ENCODE measurements around the gene TEDC1. TPM values are rescaled to one million over a fixed set of nuclear protein-coding genes. Genes with fewer than 3 reads are reported as not detected.
"Not testable (repeated sequence)": the region's sequence is repeated elsewhere in the genome, so short reads cannot be mapped to it uniquely, and the experiment has no call there.

The TEDC1 gene
- total RNA-seq, 1 experiment from 2014 or later: 30.3 TPM

GRCh38 chr14:105547072-105547471 is 56.0 kb downstream of the TEDC1 start:
- H3K36me3 ChIP-seq (ENCODE audit: control insufficient read depth, insufficient read depth, low read length); H3K36me3 Mint-ChIP-seq (ENCODE audit: insufficient read depth, unreplicated experiment); DNase-seq; BruUV-seq (replicated peaks); H3K9me3 ChIP-seq; H3K4me3 Mint-ChIP-seq (ENCODE audit: unreplicated experiment); intact Hi-C loops (cut with micrococcal nuclease; ENCODE audit: unreplicated experiment); POLR2A ChIA-PET; H3K4me1 Mint-ChIP-seq (ENCODE audit: low read depth, unreplicated experiment); H3K4me3 ChIP-seq (ENCODE audit: low read depth, low read length); H3K27me3 ChIP-seq (replicated peaks; ENCODE audit: control insufficient read depth, insufficient read depth, low read length); H3K4me1 ChIP-seq; CTCF ChIA-PET; H3K27ac Mint-ChIP-seq (ENCODE audit: unreplicated experiment): not testable (repeated sequence)
- H3K9me3 Mint-ChIP-seq (ENCODE audit: unreplicated experiment): peaks cover 13% of the 10 kb centered on the region
- H3K27me3 Mint-ChIP-seq (ENCODE audit: insufficient read depth, unreplicated experiment): peaks cover 15% of the 10 kb centered on the region

- H3K9me3 ChIP-seq: 0 out of 2 replicates have a peak, but pooled peaks cover 3% of the 10 kb centered on the region
- BruUV-seq (replicated peaks): no TSS peak
- no peak for DNase-seq
- H3K4me1 ChIP-seq: no peaks in the 10 kb centered on the region
- Mint-ChIP-seq H3K9me3 (ENCODE audit: unreplicated experiment) (peaks cover 7% of the 10 kb centered on the region), H3K27ac (ENCODE audit: unreplicated experiment) (no peak overlapping the region), H3K27me3 (ENCODE audit: insufficient read depth, unreplicated experiment) (peaks cover 17% of the 10 kb centered on the region), H3K4me1 (ENCODE audit: low read depth, unreplicated experiment) (no peaks in the 10 kb centered on the region), H3K36me3 (ENCODE audit: insufficient read depth, unreplicated experiment) (no peaks in the 10 kb centered on the region), H3K4me3 (ENCODE audit: unreplicated experiment) (no peak overlapping the region)
- ChIA-PET CTCF (no interaction called here), POLR2A (no interaction called here)
- intact Hi-C loops (cut with micrococcal nuclease; ENCODE audit: unreplicated experiment): no loop called here
- TF ChIP-seq, protein P1, sequence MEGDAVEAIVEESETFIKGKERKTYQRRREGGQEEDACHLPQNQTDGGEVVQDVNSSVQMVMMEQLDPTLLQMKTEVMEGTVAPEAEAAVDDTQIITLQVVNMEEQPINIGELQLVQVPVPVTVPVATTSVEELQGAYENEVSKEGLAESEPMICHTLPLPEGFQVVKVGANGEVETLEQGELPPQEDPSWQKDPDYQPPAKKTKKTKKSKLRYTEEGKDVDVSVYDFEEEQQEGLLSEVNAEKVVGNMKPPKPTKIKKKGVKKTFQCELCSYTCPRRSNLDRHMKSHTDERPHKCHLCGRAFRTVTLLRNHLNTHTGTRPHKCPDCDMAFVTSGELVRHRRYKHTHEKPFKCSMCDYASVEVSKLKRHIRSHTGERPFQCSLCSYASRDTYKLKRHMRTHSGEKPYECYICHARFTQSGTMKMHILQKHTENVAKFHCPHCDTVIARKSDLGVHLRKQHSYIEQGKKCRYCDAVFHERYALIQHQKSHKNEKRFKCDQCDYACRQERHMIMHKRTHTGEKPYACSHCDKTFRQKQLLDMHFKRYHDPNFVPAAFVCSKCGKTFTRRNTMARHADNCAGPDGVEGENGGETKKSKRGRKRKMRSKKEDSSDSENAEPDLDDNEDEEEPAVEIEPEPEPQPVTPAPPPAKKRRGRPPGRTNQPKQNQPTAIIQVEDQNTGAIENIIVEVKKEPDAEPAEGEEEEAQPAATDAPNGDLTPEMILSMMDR (IDR thresholded peaks at IDR 0.05; ENCODE audit: insufficient read depth in 1 of 2, low read depth in 1 of 2, low read length in 1 of 2, severe bottlenecking in 1 of 2, unreplicated experiment in 1 of 2): no peak
- no peaks in the 10 kb centered on the region for H3K27me3 ChIP-seq (replicated peaks; ENCODE audit: control insufficient read depth, insufficient read depth, low read length)
- no peak overlapping the region for H3K4me3 ChIP-seq (ENCODE audit: low read depth, low read length)
- H3K36me3 ChIP-seq (ENCODE audit: control insufficient read depth, insufficient read depth, low read length): no peaks in the 10 kb centered on the region
Measured at GRCh38 chr14:105547741-105548169, 56.7 kb downstream of the TEDC1 start.

Other genes starting within 250 kb of the TEDC1 start
- gene BTBD6, start 242.7 kb upstream of the TEDC1 start, total RNA-seq (2022): 22.7 and 25.3 TPM in 2 replicates
- 41.6 and 43.6 TPM in 2 replicates for gene BRF1, start 190.2 kb upstream of the TEDC1 start, total RNA-seq (2022)
- 58.1 and 60.0 TPM in 2 replicates for gene PACS2, start 176.5 kb upstream of the TEDC1 start, total RNA-seq (2022)
- gene TEX22, start 92.7 kb upstream of the TEDC1 start, total RNA-seq (2022): 0.86 and 0.91 TPM in 2 replicates
- 158 and 167 TPM in 2 replicates for gene MTA1, start 71.4 kb upstream of the TEDC1 start, total RNA-seq (2022)
- 0.88 and 1.5 TPM in 2 replicates for gene CRIP2, start 16.4 kb upstream of the TEDC1 start, total RNA-seq (2022)
- gene CRIP1, start 4.4 kb upstream of the TEDC1 start, total RNA-seq (2022): 46.0 and 75.1 TPM in 2 replicates
- gene TMEM121, start 35.3 kb downstream of the TEDC1 start, total RNA-seq (2022): 0.28 TPM in 1 of 2 replicates, not detected in the other

Measured in Caco-2 (cell line).